Stimulated activated CD8-positive, alpha-beta memory T cell treated with anti-CD3 and anti-CD28 coated beads, Interleukin-2, amount 100 ng/mL, for 48 hours (primary cell): ENCODE results near the gene RSPH6A.

Experiments
- DNase-seq, 2 donors: peaks; one replicate each; pipeline ENCODE4 v3.0.0-alpha.2; 2020; ENCODE audit warnings: low read depth in 2 of 2

The RSPH6A gene

DNA sequence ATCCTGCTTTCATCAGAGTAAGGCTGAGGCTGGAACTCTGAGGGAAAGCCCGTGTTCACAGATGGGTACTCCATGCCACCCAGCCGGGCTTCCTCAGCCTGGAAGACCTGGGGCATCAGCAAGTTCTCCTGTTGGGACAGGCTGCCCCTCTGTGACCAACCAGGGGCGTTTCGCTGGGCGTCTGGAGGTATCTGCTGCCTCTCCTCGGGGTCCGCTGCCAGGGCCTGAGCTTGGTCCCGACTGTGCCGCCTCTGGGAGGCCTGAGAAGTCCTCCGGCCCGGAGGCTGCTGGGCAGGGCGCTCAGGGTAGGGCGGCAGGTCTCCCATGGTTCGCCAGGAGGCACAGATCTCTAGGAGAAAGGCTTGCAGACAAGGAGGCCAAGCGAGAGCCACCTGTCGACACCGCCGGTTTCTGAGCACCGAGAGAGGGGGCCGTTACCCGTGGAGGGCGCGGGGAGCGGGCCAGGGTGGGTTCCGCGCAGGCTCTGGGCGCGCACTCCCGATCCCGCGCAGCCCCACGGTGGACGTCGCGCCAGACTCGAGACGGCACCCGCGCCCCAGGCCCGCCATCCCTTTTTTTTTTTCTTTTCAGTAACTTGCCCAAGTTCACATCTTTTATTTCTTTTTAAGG is at the start of gene RSPH6A:
Gene RSPH6A, minus strand, starts transcription at position 458 of the 630 bp plus-strand sequence. Its CDS starts 132 bp downstream, at position 326.
- DNase-seq = no peak

GRCh38 chr19:45864629-45865082 is 49.5 kb upstream of the RSPH6A start:
- no peak for DNase-seq

DNA sequence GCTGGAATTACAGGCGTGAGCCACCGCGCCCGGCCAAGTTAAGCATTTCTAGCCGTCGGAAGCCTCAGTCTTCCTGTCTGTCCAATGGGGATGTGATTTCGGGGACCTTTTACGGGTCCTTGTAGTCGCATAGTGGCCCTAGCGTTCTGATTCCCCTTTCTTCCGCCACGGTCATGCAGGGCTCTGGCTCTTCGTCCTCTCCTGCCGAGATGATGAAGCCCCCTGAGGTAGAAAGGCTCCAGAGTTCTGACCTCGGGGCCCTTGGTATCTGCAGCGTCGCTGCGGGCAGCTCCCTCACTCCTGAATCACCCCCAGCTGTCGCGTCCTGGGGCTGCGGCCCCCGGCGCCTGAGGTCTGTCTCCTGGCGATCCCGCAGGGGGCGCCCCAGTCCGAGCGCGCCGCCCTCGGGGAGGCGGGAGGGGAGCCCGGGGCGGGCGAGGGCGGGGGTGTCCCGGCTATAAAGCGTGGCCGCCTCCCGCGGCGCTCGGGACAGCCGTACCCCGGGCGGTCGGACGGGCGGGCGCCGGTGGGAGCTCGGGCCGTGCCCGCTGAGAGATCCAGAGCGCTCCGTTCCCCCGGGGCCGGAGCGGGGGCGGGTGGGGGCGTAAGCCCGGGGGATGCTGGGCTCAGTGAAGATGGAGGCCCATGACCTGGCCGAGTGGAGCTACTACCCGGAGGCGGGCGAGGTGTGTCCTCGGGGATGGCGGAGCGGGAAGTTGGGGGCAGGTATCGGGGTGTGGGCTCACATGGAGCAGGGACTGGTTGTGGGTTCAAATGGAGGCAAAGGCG is 48.9 kb upstream of the RSPH6A start, which contains the start of gene FOXA3:
Gene FOXA3, plus strand, starts transcription at position 487 of the 789 bp plus-strand sequence. Its CDS starts 131 bp downstream, at position 618.
- DNase-seq = peak; percentile 48 to 49

DNA sequence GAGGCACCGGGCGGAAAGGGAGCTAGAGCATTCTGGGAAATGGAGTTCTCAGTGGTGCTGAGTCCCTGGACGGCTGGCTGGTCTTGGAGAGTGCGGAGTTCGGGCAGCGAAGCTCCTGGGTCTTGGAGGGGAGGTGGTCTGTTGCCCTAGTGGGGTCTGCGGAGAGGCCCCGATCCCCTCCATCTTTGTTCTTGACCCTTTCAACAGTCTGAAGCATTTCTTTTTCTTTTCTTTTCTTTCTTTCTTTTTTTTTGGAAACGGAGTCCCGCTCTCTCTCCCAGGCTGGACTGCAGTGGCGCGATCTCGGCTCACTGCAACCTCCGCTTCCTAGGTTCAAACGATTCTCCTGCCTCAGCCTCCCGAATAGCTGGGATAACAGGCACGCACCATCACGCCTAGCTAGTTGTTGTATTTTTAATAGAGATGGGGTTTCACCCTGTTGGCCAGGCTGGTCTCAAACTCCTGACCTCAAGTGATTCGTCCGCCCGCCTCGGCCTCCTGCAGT is 48.3 kb upstream of the RSPH6A start:
- no peak for DNase-seq

DNA sequence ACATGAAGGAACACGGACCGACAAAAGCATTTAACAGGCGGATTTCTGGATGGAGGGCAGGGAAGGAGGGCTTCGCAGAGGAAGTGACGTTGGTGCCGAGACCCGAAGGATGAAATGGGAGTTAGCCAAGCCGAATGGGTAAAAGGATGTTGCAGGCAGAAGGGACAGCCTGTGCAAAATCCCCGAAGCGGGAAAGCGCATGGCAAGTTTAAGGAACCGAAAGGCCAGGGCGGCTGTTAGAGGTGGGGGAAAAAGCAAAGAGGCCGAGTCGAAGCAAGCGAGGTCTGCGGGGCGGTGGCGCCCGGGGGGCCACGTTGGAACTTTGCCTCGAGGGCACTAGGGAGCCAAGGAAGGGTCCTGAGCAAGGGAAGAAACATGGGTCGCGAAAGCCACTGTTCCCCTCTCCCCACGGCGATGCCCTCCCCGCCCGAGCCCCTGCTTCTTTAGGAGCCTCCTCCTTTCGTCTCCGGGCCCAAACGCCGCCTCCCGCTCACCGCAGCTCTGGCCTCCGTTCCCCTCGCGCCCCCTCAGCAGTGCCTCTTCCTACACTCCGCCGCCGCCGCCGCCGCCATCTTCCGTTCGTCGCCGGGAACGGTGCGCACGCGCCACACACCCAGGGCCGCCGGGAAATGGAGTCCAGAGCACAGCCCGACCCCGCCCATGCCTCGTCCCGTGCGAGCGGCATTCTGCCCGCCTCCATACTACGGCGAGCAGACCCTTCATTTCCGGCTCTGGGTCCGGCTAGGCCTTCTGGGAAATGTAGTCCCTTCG is 47.6 kb upstream of the RSPH6A start, which contains the start of gene SYMPK:
Gene SYMPK, minus strand, starts transcription at position 584 of the 771 bp plus-strand sequence. CDS start 8,652 bp downstream, outside the sequence.
- DNase-seq = peak; percentile 98

DNA sequence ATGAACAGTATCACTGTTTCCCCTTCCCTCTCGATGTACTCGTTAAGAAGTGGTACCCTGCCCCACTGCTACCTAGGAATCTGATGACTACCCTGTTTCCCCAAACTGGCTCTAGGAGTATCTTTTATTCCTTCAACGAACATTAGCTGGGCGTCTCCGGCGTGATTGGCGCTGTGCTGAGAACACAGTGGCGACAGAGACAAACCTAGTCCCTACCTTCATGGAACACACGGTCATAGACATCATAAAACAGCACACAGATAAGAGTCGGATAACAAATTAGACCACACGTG is 47.1 kb upstream of the RSPH6A start:
- no peak for DNase-seq

- DNase-seq = no peak
Observed at GRCh38 chr19:45860359-45861259, 45.5 kb upstream of the RSPH6A start.

- DNase-seq = no peak
Observed at GRCh38 chr19:45854167-45854778, 39.2 kb upstream of the RSPH6A start.

DNA sequence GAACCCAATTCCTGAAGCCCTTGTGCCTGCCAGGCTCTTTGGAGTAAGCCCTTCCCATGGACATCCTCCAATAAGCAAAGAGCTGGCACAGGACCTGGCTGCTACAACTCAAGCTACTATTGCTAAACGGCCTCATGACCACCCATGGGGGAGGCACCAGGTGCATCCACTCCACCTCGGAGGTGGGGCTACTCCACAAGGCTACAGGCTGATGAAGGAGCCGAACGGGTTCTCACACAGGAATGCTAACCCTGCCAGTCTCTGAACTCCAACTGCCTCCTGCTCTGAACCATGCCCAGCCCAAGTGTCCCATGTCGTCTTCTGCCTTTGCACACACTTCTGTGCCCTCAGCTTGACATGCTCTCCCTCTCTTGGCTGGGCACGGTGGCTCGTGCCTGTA is 37.9 kb upstream of the RSPH6A start:
- no peak for DNase-seq

GRCh38 chr19:45852145-45852750 is 37.1 kb upstream of the RSPH6A start:
- DNase-seq = no peak

- no peak for DNase-seq
Observed at GRCh38 chr19:45848922-45849321, 33.8 kb upstream of the RSPH6A start.

DNA sequence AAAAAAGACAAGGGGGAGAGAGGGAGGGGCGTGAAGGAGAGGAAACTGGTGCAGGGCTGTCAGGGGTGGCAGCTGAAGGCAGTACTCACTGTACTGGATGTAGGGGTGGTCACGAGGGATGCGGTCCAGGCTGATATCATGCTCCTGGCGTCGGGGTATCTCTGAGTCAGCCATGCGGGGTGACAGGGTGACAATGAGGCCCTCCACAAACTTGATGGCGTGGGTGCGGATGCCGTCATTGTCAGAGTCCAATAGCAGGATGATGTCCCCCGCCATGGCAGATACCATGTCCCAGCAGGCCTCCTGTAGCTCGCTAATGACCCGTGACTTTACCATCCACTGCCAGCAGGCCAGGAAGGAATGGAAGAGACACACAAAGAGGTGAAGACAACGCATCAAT is 32.6 kb upstream of the RSPH6A start:
- no peak for DNase-seq

GRCh38 chr19:45842198-45842597 is 27.1 kb upstream of the RSPH6A start:
- DNase-seq = no peak

- DNase-seq = no peak
Observed at GRCh38 chr19:45834970-45835369, 19.9 kb upstream of the RSPH6A start.

DNA sequence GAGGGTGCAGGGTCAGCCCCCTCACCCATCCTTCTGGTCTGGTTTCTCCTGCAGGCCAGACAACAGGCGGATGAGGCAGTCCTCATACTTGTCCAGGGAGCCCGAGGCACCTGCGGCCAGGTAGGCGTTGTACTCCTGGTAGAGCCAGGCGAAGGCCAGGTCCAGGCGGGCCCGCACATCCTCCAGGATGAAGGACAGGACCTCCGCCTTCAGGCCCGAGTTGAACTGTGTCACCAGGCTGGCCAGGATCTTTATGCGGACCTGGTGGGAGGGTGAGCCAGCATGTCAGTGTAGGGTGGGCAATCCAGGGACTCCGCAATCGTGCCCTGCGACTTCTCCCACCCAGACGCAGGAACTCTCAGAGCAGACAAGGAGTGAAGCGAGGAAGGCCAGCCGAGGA is 13.8 kb upstream of the RSPH6A start:
- DNase-seq = no peak

- no peak for DNase-seq
Observed at GRCh38 chr19:45828523-45828922, 13.4 kb upstream of the RSPH6A start.

DNA sequence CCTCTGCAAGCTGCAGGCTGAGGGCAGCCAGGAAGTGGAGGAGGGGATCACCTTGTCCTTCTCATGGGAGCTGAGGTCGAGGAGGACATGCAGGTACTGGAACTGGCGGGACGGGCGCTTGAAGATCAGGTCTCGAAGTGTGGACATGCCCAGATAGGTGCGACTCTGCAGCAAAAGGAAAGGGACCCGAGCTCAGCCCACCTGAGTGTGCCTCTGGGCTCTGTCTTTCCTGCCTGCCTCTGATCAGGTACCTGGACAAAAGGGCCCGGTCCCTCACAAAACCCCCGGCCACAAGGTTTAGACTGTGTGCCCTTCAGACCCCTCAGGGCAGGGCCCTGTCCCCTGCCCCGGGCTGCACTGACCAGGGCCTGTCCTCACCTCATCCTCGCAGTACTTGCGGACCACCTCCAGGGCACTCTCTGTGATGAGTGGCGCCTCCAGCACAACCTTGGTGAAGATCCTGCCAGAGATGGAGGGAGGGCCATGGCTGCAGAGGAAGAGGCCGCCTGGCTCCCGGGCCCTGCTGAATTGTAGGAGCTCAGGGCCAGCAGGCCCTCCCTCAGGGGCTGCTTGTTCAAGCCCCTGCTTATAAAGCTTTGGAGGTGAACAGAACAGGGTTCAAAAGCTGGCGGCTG is 12.5 kb upstream of the RSPH6A start:
- no peak for DNase-seq

- DNase-seq = no peak
Observed at GRCh38 chr19:45826934-45827333, 11.8 kb upstream of the RSPH6A start.
